ENCODE results near the gene PRADC1. TPM values are rescaled to one million over a fixed set of nuclear protein-coding genes. Genes with fewer than 3 reads are reported as not detected.

PRADC1 gene
- total and polyA plus RNA-seq, 4 donors = 12.1 to 41.4 (median 30.6) TPM

- DNase-seq (ENCODE audit: low spot score) = no peak
- Histone ChIP-seq H3K4me1 (ENCODE audit: control insufficient read depth in 4 of 4, insufficient read depth in 4 of 4, low read length in 3 of 4) (peaks cover 2 to 15% (median 11%) of the 10 kb centered on the region in 4 donors), H3K27me3 (ENCODE audit: control insufficient read depth in 4 of 4, insufficient read depth in 4 of 4, low read length in 3 of 4) (no peaks in the 10 kb centered on the region), H3K9ac (ENCODE audit: low read depth in 1 of 2, low read length in 2 of 2) (no peak overlapping the region), H3K36me3 (ENCODE audit: control insufficient read depth in 4 of 4, insufficient read depth in 3 of 4, low read depth in 1 of 4, low read length in 3 of 4) (peaks cover 8 to 37% (median 28%) of the 10 kb centered on the region in 4 donors), H3K4me3 (ENCODE audit: low read depth in 1 of 3, low read length in 3 of 3) (no peak overlapping the region), H3K9me3 (ENCODE audit: control insufficient read depth in 4 of 4, low read length in 3 of 4) (no peaks in the 10 kb centered on the region), H3K27ac (ENCODE audit: low read depth in 1 of 2, low read length in 2 of 2) (no peak overlapping the region)
- no peak for TF ChIP-seq FOXA2 (IDR thresholded peaks at IDR 0.05)
- no peak for TF ChIP-seq CTCF (IDR thresholded peaks at IDR 0.05; ENCODE audit: low read depth, low read length, missing input control)
- no peak for TF ChIP-seq GABPA (IDR thresholded peaks at IDR 0.05 in 1 of 2, conservative IDR thresholded peaks at IDR 0.05 in 1 of 2)
- no peak for TF ChIP-seq JUND (IDR thresholded peaks at IDR 0.05)
- no peak for TF ChIP-seq YY1 (IDR thresholded peaks at IDR 0.05)
- TF ChIP-seq NR2F2 (IDR thresholded peaks at IDR 0.05) = no peak
- TF ChIP-seq RXRA (IDR thresholded peaks at IDR 0.05) = no peak
- TF ChIP-seq, protein P1, sequence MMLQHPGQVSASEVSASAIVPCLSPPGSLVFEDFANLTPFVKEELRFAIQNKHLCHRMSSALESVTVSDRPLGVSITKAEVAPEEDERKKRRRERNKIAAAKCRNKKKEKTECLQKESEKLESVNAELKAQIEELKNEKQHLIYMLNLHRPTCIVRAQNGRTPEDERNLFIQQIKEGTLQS (IDR thresholded peaks at IDR 0.05) = no peak
- no peak for TF ChIP-seq RAD21 (IDR thresholded peaks at IDR 0.05)
- TF ChIP-seq HNF4G (IDR thresholded peaks at IDR 0.05) = no peak
- TF ChIP-seq, protein P2, sequence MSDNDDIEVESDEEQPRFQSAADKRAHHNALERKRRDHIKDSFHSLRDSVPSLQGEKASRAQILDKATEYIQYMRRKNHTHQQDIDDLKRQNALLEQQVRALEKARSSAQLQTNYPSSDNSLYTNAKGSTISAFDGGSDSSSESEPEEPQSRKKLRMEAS (IDR thresholded peaks at IDR 0.05) = no peak
- TF ChIP-seq FOXA1 (IDR thresholded peaks at IDR 0.05) = no peak
- TF ChIP-seq, protein P3, sequence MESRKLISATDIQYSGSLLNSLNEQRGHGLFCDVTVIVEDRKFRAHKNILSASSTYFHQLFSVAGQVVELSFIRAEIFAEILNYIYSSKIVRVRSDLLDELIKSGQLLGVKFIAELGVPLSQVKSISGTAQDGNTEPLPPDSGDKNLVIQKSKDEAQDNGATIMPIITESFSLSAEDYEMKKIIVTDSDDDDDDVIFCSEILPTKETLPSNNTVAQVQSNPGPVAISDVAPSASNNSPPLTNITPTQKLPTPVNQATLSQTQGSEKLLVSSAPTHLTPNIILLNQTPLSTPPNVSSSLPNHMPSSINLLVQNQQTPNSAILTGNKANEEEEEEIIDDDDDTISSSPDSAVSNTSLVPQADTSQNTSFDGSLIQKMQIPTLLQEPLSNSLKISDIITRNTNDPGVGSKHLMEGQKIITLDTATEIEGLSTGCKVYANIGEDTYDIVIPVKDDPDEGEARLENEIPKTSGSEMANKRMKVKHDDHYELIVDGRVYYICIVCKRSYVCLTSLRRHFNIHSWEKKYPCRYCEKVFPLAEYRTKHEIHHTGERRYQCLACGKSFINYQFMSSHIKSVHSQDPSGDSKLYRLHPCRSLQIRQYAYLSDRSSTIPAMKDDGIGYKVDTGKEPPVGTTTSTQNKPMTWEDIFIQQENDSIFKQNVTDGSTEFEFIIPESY (IDR thresholded peaks at IDR 0.05) = no peak
- TF ChIP-seq SP1 (IDR thresholded peaks at IDR 0.05) = no peak
- TF ChIP-seq TAF1 (conservative IDR thresholded peaks at IDR 0.05) = no peak
- no peak for TF ChIP-seq HNF4A (conservative IDR thresholded peaks at IDR 0.05)
- no peak for TF ChIP-seq REST (IDR thresholded peaks at IDR 0.05)
- no peak for TF ChIP-seq EGR1 (IDR thresholded peaks at IDR 0.05; ENCODE audit: low read depth in 2 of 2)
- 74% methylated on average over 3 of the region's 3 CpGs for WGBS
Measured at GRCh38 chr2:73239776-73240175, 6.7 kb upstream of the PRADC1 start.

Measured in liver (tissue), 9 donors.